HG03159 (cell line): ENCODE measurements around the gene PXMP2.

Experiments
- ATAC-seq: cut with Tn5 transposase; IDR thresholded peaks from one replicate; pipeline ENCODE4 v1.9.1; 2021; ENCODE audit warnings: mild to moderate bottlenecking, moderate library complexity; ENCODE audit not compliant: unreplicated experiment

Gene PXMP2

GRCh38 chr12:132687211-132688164 is at the start of gene PXMP2, which contains the start of gene POLE:
PXMP2 (plus strand) TSS chr12:132687587; CDS start chr12:132687671, 84 bp downstream.
POLE (minus strand) TSS chr12:132687342; CDS start chr12:132687315, 27 bp downstream.
- peak; percentile 87 for ATAC-seq

GRCh38 chr12:132637811-132638210 is 49.6 kb upstream of the PXMP2 start:
- ATAC-seq: no peak

- ATAC-seq: no peak
Observed at GRCh38 chr12:132638541-132639408, 48.6 kb upstream of the PXMP2 start.

- ATAC-seq: no peak
Observed at GRCh38 chr12:132639956-132640520, 47.3 kb upstream of the PXMP2 start.

- ATAC-seq: no peak
Observed at GRCh38 chr12:132640936-132641335, 46.5 kb upstream of the PXMP2 start.

- no peak for ATAC-seq
Observed at GRCh38 chr12:132641811-132642650, 45.4 kb upstream of the PXMP2 start.

GRCh38 chr12:132642846-132643835 is 44.2 kb upstream of the PXMP2 start:
- no peak for ATAC-seq

GRCh38 chr12:132646850-132647249 is 40.5 kb upstream of the PXMP2 start:
- ATAC-seq: no peak

- ATAC-seq: no peak
Observed at GRCh38 chr12:132647858-132648257, 39.5 kb upstream of the PXMP2 start.

- no peak for ATAC-seq
Observed at GRCh38 chr12:132648616-132649225, 38.7 kb upstream of the PXMP2 start.

- ATAC-seq: no peak
Observed at GRCh38 chr12:132649226-132649945, 38.0 kb upstream of the PXMP2 start.

GRCh38 chr12:132651444-132652100 is 35.8 kb upstream of the PXMP2 start:
- ATAC-seq: no peak

GRCh38 chr12:132653567-132654290 is 33.7 kb upstream of the PXMP2 start:
- ATAC-seq: no peak

- ATAC-seq: no peak
Observed at GRCh38 chr12:132657004-132657727, 30.2 kb upstream of the PXMP2 start.

- no peak for ATAC-seq
Observed at GRCh38 chr12:132658149-132658894, 29.1 kb upstream of the PXMP2 start.
